ENCODE results near the gene TMEM41A.

DNA sequence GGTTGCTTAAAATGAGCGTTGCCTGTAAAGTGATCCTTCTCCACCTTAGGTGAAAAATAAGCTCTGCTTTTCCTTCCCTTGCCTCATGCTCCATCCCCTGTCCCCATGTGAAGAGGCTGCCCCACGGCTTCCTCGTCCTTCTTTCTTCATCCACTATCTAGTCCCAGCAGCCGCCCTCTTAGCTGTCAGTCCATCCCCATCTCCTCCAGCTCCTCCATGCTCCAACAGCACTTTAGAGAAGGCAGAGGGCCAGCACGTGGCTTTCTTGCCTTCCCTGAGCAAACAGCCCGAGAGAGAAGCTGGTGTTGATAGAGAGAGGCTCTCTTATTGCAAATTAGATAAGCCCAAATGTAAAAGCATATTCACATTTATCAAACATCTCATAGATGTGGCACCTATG, 9.0 kb upstream of the TMEM41A start:
- TF ChIP-seq, protein P1, sequence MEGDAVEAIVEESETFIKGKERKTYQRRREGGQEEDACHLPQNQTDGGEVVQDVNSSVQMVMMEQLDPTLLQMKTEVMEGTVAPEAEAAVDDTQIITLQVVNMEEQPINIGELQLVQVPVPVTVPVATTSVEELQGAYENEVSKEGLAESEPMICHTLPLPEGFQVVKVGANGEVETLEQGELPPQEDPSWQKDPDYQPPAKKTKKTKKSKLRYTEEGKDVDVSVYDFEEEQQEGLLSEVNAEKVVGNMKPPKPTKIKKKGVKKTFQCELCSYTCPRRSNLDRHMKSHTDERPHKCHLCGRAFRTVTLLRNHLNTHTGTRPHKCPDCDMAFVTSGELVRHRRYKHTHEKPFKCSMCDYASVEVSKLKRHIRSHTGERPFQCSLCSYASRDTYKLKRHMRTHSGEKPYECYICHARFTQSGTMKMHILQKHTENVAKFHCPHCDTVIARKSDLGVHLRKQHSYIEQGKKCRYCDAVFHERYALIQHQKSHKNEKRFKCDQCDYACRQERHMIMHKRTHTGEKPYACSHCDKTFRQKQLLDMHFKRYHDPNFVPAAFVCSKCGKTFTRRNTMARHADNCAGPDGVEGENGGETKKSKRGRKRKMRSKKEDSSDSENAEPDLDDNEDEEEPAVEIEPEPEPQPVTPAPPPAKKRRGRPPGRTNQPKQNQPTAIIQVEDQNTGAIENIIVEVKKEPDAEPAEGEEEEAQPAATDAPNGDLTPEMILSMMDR (IDR thresholded peaks at IDR 0.05) = no peak
- no peak for TF ChIP-seq EZH2 (IDR thresholded peaks at IDR 0.05; ENCODE audit: borderline replicate concordance, insufficient read depth, low read depth, low read length, poor library complexity, severe bottlenecking)

Measured in B cell (primary cell).